Measurements from ENCODE around the gene CNKSR1.

The CNKSR1 gene, protein sequence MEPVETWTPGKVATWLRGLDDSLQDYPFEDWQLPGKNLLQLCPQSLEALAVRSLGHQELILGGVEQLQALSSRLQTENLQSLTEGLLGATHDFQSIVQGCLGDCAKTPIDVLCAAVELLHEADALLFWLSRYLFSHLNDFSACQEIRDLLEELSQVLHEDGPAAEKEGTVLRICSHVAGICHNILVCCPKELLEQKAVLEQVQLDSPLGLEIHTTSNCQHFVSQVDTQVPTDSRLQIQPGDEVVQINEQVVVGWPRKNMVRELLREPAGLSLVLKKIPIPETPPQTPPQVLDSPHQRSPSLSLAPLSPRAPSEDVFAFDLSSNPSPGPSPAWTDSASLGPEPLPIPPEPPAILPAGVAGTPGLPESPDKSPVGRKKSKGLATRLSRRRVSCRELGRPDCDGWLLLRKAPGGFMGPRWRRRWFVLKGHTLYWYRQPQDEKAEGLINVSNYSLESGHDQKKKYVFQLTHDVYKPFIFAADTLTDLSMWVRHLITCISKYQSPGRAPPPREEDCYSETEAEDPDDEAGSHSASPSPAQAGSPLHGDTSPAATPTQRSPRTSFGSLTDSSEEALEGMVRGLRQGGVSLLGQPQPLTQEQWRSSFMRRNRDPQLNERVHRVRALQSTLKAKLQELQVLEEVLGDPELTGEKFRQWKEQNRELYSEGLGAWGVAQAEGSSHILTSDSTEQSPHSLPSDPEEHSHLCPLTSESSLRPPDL

DNA sequence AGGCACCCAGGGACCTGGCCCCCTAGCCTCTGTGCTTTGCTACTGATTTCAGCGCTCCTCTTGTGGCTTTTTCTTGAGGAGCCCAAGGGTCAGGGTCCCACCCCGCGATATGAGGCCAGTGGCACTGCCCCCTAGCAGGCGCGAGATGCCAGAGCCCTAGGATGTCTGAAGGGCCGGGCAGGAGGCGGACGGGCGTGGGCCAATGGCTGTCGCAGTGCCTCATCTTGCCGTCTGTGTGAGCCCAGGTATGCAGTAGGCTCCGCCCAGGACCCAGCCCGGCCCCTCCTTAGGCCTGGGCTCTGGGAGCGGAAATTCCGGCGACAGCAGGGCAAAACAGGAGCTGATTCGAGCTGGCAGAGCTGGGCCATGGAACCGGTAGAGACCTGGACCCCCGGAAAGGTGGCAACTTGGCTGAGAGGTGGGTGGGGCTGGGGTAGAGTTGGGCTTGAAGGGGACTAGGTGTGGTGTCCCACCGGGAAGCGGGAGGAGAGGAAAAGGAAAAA lies at the start of gene CNKSR1:
CNKSR1 (plus strand) TSS at position 310 of the 503 bp plus-strand sequence; CDS start at position 367, 57 bp downstream.
- DNase-seq (ENCODE audit: low read depth in 2 of 2): no peak

DNA sequence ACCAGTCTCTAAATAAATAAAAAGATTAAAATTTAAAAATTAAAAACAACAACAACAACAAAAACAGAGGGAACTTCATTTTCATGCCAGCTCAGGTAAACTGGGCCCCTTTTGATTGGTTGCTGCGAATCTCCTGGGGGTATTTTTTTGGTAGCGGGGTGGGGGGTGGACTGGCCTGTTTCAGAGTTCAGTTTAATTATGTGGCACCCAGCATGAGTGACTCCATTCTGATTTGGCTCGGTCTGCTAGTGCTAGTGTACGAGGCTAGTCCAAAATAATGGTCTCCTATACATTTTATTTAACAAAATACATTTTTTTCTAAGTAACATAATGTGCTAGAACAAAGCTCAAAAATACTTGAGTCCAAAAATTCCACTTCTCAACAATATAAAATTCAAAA lies 47.5 kb upstream of the CNKSR1 start:
- DNase-seq (ENCODE audit: low read depth in 2 of 2): no peak

DNA sequence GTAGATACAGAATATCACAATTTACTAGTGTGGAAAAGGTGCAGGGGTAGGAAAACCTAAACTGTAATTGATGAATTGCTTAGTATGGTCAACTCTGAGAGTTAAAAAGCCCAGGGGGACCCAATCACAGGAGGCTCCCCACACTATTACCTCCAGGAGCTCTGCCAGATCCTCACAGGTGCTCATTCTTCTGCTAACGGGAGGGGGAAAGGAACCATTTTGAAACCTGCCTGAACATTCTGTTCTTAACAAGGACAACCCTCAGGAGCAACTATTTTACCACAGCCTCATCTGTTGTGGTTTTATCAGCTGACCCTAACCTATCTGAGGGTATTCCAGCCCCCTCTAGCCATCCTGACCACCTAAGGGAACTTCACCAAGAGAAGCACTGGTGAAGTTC lies 46.6 kb upstream of the CNKSR1 start:
- no peak for DNase-seq (ENCODE audit: low read depth in 2 of 2)

DNA sequence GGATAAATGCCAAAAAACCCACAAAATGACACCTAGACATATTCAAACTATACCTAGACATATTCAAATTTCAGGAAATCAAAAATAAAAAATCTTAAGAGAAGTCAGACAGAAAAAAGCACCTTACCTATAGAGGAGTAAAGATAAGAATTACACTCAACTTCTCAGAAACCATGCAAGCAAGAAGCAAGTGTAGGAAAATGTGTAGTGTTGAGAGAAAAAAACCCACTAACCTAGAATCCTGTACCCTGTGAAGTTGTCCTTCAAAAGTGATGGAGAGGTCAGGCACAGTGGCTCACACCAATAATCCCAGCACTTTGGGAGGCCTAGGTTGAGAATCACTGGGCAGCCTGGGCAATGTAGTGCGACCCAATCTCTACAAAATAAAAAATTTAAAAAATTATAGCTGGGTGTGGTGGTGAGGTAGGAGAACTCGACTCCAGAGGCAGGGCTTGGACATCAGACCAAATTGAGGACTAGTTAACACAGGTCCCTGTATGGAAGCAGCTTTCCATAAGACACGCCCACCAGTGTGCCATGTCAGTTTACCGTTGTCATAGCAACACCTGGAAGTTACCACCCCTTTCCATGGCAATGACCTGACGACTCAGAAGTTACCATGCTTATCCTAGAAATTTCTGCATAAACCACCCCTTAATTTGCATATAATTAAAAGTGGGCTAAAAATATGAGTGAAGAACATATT lies 45.0 kb upstream of the CNKSR1 start:
- DNase-seq (ENCODE audit: low read depth in 2 of 2): no peak

DNA sequence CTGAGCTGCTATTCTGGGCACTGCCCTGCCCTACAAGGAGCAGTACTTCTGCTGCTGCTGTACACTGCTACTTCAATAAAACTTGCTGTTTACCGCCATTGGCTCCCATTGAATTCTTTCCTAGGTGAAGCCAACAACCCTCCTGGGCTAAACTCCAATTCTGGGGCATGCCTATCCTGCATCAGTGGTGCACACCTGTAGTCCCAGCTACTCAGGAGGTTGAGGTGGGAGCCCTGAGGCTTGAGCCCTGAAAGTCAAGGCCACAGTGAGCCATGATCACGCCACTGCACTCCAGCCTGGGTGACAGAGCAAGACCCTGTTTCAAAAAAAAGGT lies 44.5 kb upstream of the CNKSR1 start:
- DNase-seq (ENCODE audit: low read depth in 2 of 2): no peak

DNA sequence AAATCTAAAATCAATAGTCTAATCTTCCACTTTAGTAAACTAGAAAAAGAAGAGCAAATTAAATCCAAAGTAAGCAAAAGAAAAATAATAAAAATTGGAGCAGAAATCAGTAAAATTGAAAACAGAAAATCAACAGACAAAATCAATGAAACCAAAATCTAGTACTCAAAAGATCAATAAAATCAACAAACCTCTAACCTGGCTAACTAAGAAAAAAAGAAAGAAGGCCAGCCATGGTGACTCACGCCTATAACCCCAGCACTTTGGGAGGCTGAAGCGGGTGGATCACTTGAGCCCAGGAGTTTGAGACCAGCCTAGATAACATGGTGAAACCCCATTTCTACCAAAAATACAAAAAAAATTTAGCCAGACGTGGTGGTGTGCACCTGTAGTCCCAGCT lies 42.8 kb upstream of the CNKSR1 start:
- no peak for DNase-seq (ENCODE audit: low read depth in 2 of 2)

DNA sequence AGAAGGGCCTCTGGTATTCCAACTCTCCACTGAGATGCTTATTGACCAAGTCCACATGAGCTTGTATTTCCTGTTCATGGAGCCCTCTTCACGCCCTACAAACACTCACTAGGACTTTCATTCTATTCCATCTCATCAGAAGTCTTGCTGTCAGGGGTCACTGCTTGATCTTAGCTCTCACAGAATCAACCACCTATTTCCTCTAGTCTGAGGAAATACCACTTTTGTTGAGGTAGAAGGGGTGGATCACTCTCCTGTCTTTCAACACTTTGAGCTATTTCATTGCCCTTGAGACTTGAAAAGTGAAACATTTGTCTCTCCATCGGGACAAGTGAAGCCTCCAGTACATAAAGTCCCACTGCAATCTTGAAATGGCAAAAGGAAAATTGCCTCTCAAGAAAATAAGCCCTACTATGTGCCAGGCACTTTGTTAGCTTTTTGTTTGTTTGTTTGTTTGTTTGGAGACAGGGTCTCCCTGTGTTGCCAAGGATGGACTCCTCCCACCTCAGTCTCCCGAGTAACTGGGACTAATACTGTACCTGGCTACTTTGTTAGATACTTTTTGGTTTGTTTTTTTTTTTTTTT lies 38.2 kb upstream of the CNKSR1 start:
- DNase-seq (ENCODE audit: low read depth in 2 of 2): no peak

DNA sequence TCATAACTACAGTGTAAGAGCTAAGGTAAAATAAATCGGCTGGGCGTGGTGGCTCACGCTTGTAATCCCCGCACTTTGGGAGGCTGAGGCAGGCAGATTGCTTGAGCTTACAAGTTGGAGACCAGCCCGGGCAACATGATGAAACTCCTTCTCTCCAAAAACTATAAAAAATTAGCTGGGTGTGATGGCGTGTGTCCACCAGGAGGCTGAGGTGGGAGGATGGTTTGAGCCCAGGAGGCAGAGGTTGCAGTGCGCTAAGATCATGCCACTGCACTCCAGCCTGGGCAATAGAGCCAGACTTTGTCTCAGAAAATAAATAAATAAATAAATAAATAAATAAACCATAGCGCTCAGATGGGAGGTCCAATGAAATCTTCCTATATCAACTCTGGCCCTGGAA lies 35.1 kb upstream of the CNKSR1 start:
- no peak for DNase-seq (ENCODE audit: low read depth in 2 of 2)

DNA sequence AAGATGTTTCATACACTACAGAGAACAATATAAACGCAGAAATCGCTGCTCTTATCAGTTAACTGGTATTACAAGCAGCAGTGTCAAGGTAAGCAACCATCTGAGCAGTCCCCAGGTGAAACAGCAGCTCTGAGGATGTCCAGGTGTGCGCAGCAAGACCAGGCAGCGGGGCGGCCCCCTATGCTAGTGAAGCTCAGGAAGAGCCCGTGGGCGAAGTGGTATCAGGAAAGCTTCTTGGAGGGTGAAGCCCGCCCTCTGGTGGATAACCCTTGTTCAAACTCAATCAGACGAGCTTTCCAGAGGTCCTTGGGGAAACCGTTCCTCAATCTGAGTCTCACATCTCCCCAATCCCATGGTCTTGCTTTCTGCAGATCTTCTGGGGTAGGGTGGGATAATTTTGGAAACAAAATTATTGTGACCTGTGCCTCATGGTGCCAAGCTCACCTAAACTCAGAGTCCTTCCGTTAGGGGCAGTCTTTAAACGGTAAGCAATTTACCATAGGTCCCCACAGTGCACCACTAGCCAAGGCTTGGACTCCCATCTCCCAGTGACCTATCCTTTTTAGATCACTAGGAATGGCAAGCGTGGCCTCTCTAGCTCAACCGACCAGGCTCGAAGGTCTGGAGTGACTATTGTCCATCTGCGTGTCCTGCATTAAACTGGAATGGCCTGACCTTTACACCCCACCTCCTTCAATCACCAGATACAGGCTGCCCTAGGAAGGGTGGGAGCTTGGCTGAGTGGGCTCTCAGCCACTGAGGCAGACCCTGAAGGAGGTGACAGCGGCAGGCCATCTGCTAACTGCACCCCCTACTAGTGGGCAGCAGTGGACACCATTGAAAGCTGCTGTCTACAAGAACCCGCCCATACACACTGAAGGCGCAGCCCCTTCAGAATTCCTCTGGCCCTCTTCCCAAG lies 32.0 kb upstream of the CNKSR1 start:
- peak; percentile 36 to 57 for DNase-seq (ENCODE audit: low read depth in 2 of 2)

DNA sequence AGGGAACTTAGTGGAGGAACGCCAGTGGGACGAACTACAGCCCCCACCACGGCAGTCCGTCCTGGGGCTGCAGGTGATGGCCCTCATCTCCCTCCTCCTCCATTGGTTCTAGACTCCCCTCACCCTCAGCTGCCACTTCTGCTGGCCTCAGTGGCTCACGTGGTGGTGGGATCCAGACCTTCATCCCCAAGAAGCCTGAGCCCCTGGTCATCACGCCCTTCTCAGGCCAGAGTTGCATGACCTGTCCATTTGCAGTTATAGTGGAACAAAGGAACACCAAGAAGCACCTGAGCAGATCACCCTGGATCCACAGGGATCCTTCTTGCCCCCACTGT lies 31.4 kb upstream of the CNKSR1 start:
- no peak for DNase-seq (ENCODE audit: low read depth in 2 of 2)

DNA sequence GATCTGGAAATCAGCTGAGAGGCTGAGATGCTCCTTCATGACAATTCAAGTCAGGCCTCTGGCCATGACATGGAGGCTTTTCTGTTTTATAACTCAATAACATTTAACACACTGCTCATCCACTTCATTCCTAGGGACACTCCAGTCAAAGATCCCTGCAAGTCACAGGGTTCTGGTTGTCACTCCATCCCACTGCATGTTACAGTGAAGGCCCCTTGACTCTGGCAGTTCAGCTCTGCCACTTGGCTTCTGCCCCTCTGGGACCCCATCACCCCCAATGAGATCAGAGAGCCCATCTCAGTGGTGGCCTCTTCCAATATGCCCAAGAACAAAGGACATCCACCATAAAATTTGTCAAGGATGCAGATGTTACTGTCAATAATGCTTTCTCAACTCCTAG lies 28.4 kb upstream of the CNKSR1 start:
- DNase-seq (ENCODE audit: low read depth in 2 of 2): no peak

DNA sequence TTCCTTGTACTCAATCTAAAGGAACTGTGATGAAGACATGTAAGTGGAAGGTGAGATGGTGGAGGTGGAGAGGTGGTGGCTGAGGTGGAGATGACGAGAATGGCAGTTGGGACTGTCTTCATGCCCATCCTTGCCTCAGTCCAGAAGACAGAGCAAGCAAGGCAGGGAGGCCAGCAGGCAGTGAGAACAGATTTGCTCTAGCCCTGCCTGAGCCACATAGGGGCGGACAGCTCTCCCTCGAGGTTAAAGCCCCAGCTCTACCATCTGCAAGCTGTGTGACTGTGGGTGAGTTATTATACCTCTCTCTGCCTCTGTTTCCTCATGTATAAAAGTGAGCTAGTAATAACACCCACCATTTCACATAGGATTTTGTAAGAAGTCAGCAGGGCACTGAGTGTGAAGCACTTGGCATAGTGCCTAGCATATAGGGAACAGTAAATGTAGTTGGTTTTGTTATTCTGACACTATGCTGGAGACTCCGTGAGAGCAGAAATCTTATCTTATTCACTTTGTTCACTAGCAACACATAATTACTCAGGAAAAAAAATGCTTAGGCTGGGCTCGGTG lies 23.2 kb upstream of the CNKSR1 start:
- no peak for DNase-seq (ENCODE audit: low read depth in 2 of 2)

DNA sequence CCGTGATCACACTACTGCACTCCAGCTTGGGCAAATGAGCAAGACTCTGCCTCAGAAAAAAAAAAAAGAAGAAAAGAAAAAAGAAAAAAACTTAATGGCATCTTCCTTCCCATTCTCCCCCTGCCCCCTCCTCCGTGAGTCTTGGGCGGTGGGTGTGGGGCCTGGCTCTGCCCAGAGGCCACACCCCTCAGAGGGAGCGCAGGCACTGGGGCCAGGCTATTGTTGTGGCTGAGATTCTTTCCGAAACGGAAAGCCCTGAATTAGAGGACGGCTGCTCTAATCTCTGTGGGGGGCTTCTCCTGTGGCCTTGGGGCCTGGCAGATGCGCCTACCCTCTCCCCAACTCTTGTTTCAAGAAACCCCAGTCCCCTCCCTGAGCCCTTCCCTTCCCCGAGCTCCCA lies 22.5 kb upstream of the CNKSR1 start:
- DNase-seq (ENCODE audit: low read depth in 2 of 2): no peak

DNA sequence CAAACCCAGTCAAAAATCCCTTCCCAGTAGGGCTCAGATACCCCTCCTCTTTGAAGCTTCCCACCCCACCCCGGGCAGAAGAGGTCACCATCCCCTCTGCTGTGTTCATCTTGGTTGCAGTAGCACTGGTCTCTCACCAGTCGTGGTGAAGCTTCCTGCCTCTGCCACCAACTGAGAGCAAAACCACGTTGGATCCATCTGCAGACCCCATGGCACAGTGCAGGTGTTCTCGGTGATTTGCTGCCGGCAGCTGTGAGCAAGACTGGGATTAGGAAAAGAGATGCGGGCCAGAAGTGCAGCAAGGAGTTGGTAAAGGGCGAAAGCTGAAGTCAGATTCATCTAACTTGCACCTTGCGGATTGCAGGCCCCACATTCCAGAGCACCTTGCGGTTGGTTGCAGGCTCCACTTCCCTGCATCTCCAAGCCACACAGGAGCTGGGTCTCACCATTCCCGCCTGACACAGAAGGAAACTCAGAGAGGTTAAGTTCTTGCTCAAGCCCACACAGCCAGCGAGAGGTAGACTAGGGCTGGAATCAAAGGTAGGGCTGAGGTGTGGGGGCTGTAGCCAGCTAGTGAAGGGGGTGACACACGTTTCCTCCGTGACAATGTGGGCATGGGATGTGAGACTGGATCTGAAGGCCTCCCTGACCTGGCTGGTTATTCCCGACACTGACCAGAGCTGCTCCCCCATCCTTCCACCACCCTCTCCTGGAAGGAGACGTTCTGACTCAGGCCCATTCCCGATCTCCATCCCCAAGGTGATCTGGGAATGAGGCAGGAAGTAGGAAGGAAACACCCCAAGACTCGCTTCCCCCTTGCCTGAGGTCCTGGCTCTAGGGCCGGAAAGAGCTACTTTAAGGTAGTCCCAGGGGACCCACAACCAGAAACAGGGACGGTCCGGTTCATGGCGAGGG lies 21.7 kb upstream of the CNKSR1 start:
- DNase-seq (ENCODE audit: low read depth in 2 of 2): no peak

DNA sequence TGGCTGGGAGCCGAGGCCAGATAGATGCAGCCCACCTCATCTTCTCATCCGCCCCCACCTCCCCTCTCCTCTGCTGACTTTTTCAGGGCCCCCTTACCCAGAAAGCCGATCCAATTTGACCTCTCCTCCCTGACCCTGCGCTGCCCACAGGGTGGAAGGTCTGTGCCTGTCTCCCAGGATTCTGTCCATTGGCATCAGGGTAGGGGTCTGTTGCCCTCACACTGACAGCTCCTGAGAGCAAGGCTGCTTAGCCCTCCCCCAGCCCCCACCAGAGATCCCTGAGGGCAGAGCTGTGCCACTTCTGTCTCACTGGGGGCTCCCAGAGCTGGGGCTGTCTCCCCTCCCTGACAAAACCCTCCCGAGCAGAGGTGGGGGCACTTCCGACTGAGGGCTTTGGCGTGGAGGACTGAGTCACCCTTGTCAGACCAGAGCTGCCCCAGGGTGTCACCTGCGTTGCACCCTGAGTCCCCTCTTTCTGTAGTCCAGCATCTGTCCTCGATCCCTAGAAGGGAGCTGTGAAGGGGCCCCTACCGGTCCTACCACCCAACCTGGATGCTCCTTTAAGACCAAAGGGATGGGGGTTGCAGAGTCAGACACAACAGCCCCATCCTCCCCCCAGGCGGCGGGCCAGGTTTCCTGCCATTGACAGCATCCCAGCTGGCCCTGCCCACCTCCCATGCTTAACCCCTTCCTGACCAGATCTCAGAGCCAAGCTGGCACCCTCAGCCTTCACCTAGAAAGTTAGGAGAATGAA lies 20.8 kb upstream of the CNKSR1 start:
- no peak for DNase-seq (ENCODE audit: low read depth in 2 of 2)

DNA sequence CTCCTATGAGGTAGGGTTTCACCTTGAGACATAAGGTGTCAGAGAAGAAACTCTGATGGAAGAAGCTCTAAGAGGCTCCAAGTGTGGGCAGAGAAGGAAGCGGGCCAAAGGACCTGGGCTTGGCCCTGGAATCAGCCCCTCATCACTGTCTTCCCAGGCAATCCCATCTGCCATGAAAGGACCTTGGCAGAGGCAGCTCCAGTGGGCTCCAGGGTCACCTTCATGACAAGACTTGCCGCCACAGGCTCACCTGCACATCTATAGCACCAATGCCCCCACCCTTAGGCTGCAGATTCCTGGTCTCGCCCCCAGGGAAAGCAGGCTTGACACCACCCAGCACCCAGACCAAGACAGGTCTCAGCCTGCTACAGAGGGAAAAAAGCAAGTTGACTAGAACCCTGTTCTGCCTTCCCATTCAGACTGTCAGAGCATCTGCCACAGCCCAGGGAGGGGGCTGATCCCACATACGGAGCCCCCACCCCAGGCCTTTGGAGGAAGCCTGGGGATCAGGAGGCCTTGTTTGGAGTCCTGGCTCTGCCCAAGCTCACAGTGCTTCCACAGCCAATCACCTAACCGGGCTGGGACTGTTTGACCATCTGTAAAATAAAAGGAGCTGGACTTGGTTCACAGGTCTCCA lies 18.9 kb upstream of the CNKSR1 start:
- no peak for DNase-seq (ENCODE audit: low read depth in 2 of 2)

DNA sequence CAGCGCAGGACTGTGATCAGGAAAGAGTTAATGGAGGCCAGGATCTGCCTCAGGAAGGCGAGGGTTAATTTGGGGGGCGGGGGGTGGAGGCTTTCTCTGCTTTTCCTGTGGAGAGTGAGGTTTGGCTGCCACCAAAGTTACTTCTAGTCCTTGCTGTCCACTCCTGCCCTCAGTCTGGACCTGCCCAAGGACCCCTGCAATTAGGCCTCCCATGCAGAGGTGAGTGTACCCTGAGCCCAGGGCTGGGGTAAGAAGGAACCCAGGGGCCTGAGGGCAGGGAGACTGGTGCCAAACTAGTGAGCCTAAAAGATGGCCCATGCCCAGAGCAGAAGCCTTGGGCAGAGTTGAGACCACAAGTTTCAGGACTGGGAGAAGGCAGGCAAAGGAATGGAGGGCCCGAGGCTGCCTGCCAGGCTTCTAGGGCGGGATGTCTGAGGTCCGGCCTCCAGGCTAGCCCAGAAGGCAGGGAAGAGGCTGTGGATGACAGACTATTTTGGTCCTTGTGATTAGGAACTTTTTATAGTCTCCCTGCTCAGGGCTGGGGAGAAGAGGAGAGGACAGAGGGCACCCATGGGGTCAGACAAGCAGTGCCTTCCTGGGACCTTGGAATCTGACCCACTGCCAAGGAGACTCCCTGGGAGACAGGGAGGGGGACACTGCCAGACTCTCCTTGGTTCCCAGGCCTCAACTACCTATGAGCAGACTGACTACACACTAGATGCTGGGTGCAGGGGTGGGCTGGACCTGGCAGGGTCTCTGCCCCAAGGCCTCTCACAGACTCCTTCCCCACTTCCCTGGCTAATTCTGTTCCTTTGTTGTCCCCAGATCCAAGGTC lies 18.2 kb upstream of the CNKSR1 start, which contains the start of gene FAM110D:
FAM110D (plus strand) TSS at position 172 of the 835 bp plus-strand sequence. CDS start 2,213 bp downstream, outside the sequence.
- no peak for DNase-seq (ENCODE audit: low read depth in 2 of 2)

DNA sequence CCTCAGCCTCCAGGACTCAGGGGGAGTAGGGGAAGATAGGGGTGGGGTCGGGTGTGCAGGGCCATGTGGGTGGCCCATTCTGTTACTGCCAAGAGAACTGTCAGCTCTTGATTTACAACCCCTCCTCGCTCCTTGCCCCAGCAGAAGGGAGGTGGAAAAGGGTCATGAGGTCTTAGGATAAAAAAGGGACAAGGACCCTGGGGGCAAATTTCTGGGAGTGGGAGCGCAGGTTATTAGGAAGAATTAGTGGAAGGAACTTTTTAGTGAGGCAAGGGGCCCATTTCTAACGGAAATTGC lies 17.6 kb upstream of the CNKSR1 start:
- no peak for DNase-seq (ENCODE audit: low read depth in 2 of 2)

All from fibroblast of skin of left quadriceps (primary cell).